B cell (primary cell): ENCODE data around the gene UROS.

ENCODE experiments used
- CTCF ChIP-seq: fragments of 200-600 bp; IDR thresholded peaks from one replicate; pipeline ENCODE4 v1.8.0; 2022; ENCODE audit warnings: antibody characterized with exemption, mild to moderate bottlenecking
- EZH2 ChIP-seq: IDR thresholded peaks from 2 replicates; pipeline ENCODE4 v1.6.1; 2012; ENCODE audit warnings: borderline replicate concordance, low read depth, mild to moderate bottlenecking, moderate library complexity, low read length; ENCODE audit not compliant: insufficient read depth, poor library complexity, severe bottlenecking

GRCh38 chr10:125824736-125825135 is 1.7 kb upstream of the UROS start:
- TF ChIP-seq CTCF = no peak
- TF ChIP-seq EZH2 = no peak
